GM20000 (cell line): ENCODE results near the gene BTNL3.
"Not testable (repeated sequence)": the region's sequence is repeated elsewhere in the genome, so short reads cannot be mapped to it uniquely, and the experiment has no call there.

Source experiments
- DNase-seq: peaks from one replicate; pipeline ENCODE4 v3.0.0; 2012; ENCODE audit warnings: low spot score
- TF ChIP-seq, protein P1 (sequence below): IDR thresholded peaks from 2 replicates; pipeline ENCODE4 v1.5.1; 2012; ENCODE audit warnings: mild to moderate bottlenecking, control low read depth; ENCODE audit errors: extremely low read depth, missing control alignments

The BTNL3 gene

DNA sequence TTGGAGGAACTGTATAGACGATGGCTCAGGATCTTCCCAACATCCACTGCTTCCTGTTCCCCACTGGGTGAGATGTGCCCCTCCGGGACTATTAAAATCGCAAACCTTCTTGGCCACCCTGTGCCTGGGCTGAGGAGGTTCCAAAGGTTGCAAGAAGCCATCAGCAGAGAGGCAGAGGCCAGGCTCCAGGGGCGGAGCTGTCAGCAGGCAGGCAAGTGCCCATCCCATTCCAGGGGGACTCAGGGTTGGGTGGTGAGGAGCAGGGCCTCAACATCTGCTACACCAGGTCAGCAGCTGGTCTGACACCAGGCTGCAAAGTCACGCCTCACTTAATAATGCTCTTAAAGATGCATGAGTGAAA, 2.2 kb downstream of the BTNL3 start:
- TF ChIP-seq, protein P1, sequence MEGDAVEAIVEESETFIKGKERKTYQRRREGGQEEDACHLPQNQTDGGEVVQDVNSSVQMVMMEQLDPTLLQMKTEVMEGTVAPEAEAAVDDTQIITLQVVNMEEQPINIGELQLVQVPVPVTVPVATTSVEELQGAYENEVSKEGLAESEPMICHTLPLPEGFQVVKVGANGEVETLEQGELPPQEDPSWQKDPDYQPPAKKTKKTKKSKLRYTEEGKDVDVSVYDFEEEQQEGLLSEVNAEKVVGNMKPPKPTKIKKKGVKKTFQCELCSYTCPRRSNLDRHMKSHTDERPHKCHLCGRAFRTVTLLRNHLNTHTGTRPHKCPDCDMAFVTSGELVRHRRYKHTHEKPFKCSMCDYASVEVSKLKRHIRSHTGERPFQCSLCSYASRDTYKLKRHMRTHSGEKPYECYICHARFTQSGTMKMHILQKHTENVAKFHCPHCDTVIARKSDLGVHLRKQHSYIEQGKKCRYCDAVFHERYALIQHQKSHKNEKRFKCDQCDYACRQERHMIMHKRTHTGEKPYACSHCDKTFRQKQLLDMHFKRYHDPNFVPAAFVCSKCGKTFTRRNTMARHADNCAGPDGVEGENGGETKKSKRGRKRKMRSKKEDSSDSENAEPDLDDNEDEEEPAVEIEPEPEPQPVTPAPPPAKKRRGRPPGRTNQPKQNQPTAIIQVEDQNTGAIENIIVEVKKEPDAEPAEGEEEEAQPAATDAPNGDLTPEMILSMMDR: no peak
- no peak for DNase-seq

DNA sequence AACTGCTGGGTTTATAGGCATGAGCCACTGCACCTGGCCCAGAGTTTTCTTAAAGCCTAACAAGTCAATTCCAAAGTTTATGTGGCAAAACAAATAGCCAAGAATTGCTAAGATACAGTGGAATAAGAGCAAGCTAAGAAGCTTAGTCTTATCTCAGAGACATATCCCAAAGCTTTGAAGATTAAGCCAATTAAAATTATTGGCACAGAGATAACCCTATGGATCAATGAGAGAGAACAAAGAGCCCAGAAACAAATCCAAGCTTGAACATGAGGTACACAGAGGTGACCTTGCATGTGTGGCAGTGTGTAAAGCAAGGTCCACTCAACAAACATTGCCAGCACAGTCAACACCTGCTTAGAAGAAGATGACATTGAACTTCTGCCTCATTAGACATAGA, 13.3 kb downstream of the BTNL3 start:
- TF ChIP-seq, protein P1: no peak

DNA sequence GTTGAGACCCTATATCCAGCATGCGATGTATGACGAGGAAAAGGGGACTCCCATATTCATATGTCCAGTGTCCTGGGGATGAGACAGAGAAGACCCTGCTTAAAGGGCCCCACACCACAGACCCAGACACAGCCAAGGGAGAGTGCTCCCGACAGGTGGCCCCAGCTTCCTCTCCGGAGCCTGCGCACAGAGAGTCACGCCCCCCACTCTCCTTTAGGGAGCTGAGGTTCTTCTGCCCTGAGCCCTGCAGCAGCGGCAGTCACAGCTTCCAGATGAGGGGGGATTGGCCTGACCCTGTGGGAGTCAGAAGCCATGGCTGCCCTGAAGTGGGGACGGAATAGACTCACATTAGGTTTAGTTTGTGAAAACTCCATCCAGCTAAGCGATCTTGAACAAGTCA, 17.1 kb downstream of the BTNL3 start:
- no peak for DNase-seq
- TF ChIP-seq, protein P1: no peak

More for the DNA sequence above, 13.3 kb downstream of the BTNL3 start:
- no peak for DNase-seq

DNA sequence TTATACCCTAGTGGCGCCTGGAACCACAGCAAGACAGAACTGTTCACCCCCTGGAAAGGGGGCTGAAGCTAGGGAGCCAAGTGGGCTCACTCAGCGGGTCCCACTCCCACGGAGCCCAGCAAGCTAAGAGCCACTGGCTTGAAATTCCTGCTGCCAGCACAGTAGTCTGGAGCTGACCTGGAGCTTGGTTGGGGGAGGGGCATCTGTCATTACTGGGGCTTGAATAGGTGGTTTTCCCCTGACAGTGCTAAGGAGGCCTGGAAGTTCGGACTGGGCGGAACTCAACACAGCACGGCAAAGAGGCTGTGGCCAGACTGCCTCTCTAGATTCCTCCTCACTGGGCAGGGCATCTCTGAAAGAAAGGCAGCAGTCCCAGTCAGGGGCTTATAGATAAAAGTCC, 19.5 kb downstream of the BTNL3 start:
- TF ChIP-seq, protein P1: no peak
- no peak for DNase-seq

DNA sequence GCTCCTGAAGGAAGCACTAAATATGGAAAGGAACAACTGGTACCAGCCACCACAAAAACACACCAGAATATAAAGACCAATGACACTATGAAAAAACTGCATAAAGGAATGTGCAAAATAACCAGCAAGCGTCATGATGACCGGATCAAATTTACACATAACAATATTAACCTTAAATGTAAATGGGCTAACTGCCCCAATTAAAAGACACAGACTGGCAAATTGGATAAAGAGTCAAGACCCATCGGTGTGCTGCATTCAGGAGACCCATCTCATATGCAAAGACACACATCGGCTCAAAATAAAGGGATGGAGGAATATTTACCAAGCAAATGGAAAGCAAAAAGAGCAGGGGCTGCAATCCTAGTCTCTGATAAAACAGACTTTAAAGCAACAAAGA, 21.4 kb downstream of the BTNL3 start:
- not testable (repeated sequence) for DNase-seq

DNA sequence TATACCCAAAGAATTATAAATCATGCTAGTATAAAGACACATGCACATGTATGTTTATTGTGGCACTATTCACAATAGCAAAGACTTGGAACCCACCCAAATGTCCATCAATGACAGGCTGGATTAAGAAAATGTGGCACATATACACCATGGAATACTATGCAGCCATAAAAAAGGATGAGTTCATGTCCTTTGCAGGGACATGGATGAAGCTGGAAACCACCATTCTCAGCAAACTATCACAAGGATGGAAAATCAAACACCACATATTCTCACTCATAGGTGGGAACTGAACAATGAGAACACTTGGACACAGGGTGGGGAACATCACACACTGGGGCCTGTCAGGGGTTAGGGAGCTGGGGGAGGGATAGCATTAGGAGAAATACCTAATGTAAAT, 26.0 kb downstream of the BTNL3 start:
- DNase-seq: not testable (repeated sequence)

DNA sequence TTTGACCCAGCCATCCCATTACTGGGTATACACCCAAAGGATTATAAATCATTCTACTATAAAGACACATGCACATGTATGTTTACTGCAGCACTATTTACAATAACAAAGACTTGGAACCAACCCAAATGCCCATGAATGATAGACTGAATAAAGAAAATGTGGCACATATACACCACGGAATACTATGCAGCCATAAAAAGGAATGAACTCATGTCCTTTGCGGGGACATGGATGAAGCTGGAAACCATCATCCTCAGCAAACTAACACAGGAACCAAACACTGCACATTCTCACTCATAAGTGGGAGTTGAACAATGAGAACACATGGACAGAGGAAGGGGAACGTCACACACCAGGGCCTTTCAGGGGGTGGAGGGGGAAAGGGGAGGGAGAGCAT, 28.8 kb downstream of the BTNL3 start:
- DNase-seq: not testable (repeated sequence)

DNA sequence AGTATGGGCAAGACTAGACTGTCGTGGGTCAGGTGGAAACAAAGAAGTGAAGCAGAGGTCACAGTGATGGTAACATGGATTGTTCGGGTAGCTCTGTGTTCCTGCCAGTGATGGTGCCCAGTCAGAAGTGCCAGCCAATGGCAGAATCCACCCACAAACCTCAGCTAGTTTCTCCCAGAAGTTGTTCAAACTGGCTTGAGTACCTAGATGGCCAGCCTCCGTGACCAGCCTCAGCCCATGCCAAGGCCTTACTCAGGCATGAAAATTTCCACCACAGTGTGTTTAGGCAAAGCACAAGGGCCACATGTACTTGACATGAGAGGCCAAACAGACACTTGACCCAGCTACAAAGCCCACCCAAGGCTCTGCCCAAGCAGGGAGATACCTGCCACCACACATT, 32.0 kb downstream of the BTNL3 start:
- no peak for DNase-seq

DNA sequence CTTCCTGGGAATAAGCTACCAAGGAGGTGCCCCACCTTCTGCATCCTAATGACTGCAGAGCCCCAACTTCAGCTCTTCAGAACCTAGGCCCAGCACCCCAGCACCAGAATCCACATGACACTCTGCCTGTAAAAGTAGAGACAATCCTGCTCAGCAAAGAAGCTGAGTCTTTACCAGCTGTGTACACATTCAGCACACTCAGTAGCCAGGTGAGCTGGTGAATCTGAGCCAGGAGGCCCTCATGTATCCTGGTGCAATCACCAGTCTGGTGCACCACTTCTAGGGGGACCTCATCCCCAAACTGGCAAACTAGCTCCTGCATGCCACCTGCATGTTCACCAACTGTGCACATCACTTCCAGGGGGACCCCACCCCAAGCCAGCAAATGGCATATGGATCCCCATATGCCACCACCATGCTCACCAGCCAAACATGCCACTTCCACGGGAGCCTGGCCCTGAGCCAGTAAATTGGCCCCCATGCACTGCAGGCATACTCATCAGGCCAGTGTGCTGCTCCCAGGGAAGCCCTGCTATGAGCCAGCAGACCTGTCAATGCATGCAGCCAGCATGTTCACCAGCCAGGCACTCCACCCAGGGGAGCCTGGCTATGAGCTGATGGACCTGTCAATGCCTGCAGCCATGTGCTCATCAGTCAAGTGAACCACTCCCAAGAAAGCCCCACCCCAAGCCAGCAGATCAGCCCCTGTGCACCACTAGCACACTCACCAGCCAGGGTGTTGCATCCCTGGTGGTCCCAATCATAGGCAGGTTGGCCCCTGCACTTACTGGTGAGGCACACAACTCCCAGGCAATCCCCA, 35.8 kb downstream of the BTNL3 start:
- DNase-seq: no peak
- TF ChIP-seq, protein P1: no peak

More for the DNA sequence above, 32.0 kb downstream of the BTNL3 start:
- TF ChIP-seq, protein P1: no peak
